ENCODE results near the gene KANK4. TPM values are rescaled to one million over a fixed set of nuclear protein-coding genes. Genes with fewer than 3 reads are reported as not detected.
"Not testable (repeated sequence)": the region's sequence is repeated elsewhere in the genome, so short reads cannot be mapped to it uniquely, and the experiment has no call there.

KANK4 gene
- total RNA-seq, 1 experiment from 2014 or later: 0.80 TPM

- no peaks in the 10 kb centered on the region for H3K27me3 ChIP-seq (ENCODE audit: control insufficient read depth, insufficient read depth, low read length)
- H3K4me3 ChIP-seq (ENCODE audit: insufficient read depth, low read depth, low read length): no peak overlapping the region
- H3K36me3 ChIP-seq (replicated peaks; ENCODE audit: control insufficient read depth, insufficient read depth, low read length): peaks cover 4% of the 10 kb centered on the region
- no peak for DNase-seq
Measured at GRCh38 chr1:62235576-62235975, 83.7 kb downstream of the KANK4 start.

GRCh38 chr1:62234688-62235087 lies 84.5 kb downstream of the KANK4 start:
- Histone ChIP-seq H3K27me3 (ENCODE audit: control insufficient read depth, insufficient read depth, low read length) (no peaks in the 10 kb centered on the region), H3K36me3 (replicated peaks; ENCODE audit: control insufficient read depth, insufficient read depth, low read length) (peaks cover 8% of the 10 kb centered on the region), H3K4me3 (ENCODE audit: insufficient read depth, low read depth, low read length) (no peak overlapping the region)
- DNase-seq: no peak

- Histone ChIP-seq H3K27me3 (ENCODE audit: control insufficient read depth, insufficient read depth, low read length) (no peaks in the 10 kb centered on the region), H3K36me3 (replicated peaks; ENCODE audit: control insufficient read depth, insufficient read depth, low read length) (peaks cover 9% of the 10 kb centered on the region), H3K4me3 (ENCODE audit: insufficient read depth, low read depth, low read length) (no peak overlapping the region)
- no peak for DNase-seq
Measured at GRCh38 chr1:62233926-62234450, 85.2 kb downstream of the KANK4 start.

- Histone ChIP-seq H3K27me3 (ENCODE audit: control insufficient read depth, insufficient read depth, low read length) (no peaks in the 10 kb centered on the region), H3K4me3 (ENCODE audit: insufficient read depth, low read depth, low read length) (no peak overlapping the region), H3K36me3 (replicated peaks; ENCODE audit: control insufficient read depth, insufficient read depth, low read length) (peaks cover 16% of the 10 kb centered on the region)
- no peak for DNase-seq
Measured at GRCh38 chr1:62232871-62233278, 86.4 kb downstream of the KANK4 start.

- no peak for DNase-seq
- Histone ChIP-seq H3K27me3 (ENCODE audit: control insufficient read depth, insufficient read depth, low read length) (no peaks in the 10 kb centered on the region), H3K36me3 (replicated peaks; ENCODE audit: control insufficient read depth, insufficient read depth, low read length) (peaks cover 23% of the 10 kb centered on the region), H3K4me3 (ENCODE audit: insufficient read depth, low read depth, low read length) (no peak overlapping the region)
Measured at GRCh38 chr1:62230718-62231117, 88.5 kb downstream of the KANK4 start.

GRCh38 chr1:62229932-62230331 lies 89.3 kb downstream of the KANK4 start:
- Histone ChIP-seq H3K27me3 (ENCODE audit: control insufficient read depth, insufficient read depth, low read length) (no peaks in the 10 kb centered on the region), H3K4me3 (ENCODE audit: insufficient read depth, low read depth, low read length) (no peak overlapping the region), H3K36me3 (replicated peaks; ENCODE audit: control insufficient read depth, insufficient read depth, low read length) (peaks cover 24% of the 10 kb centered on the region)
- DNase-seq: no peak

- DNase-seq: no peak
- Histone ChIP-seq H3K4me3 (ENCODE audit: insufficient read depth, low read depth, low read length) (no peak overlapping the region), H3K36me3 (replicated peaks; ENCODE audit: control insufficient read depth, insufficient read depth, low read length) (peaks cover 24% of the 10 kb centered on the region), H3K27me3 (ENCODE audit: control insufficient read depth, insufficient read depth, low read length) (no peaks in the 10 kb centered on the region)
Measured at GRCh38 chr1:62229468-62229867, 89.8 kb downstream of the KANK4 start.

- Histone ChIP-seq H3K36me3 (replicated peaks; ENCODE audit: control insufficient read depth, insufficient read depth, low read length) (peaks cover 24% of the 10 kb centered on the region), H3K4me3 (ENCODE audit: insufficient read depth, low read depth, low read length) (no peak overlapping the region), H3K27me3 (ENCODE audit: control insufficient read depth, insufficient read depth, low read length) (no peaks in the 10 kb centered on the region)
- no peak for DNase-seq
Measured at GRCh38 chr1:62228883-62229187, 90.4 kb downstream of the KANK4 start.

- no peaks in the 10 kb centered on the region for H3K27me3 ChIP-seq (ENCODE audit: control insufficient read depth, insufficient read depth, low read length)
- DNase-seq: no peak
- peaks cover 24% of the 10 kb centered on the region for H3K36me3 ChIP-seq (replicated peaks; ENCODE audit: control insufficient read depth, insufficient read depth, low read length)
- no peak overlapping the region for H3K4me3 ChIP-seq (ENCODE audit: insufficient read depth, low read depth, low read length)
Measured at GRCh38 chr1:62228136-62228882, 90.9 kb downstream of the KANK4 start.

GRCh38 chr1:62227496-62227895 lies 91.7 kb downstream of the KANK4 start:
- no peak overlapping the region for H3K4me3 ChIP-seq (ENCODE audit: insufficient read depth, low read depth, low read length)
- DNase-seq: no peak
- H3K27me3 ChIP-seq (ENCODE audit: control insufficient read depth, insufficient read depth, low read length): no peaks in the 10 kb centered on the region
- peaks cover 24% of the 10 kb centered on the region for H3K36me3 ChIP-seq (replicated peaks; ENCODE audit: control insufficient read depth, insufficient read depth, low read length)

GRCh38 chr1:62224182-62224581 lies 95.1 kb downstream of the KANK4 start:
- Histone ChIP-seq H3K36me3 (replicated peaks; ENCODE audit: control insufficient read depth, insufficient read depth, low read length) (peaks cover 15% of the 10 kb centered on the region), H3K27me3 (ENCODE audit: control insufficient read depth, insufficient read depth, low read length) (no peaks in the 10 kb centered on the region), H3K4me3 (ENCODE audit: insufficient read depth, low read depth, low read length) (no peak overlapping the region)
- no peak for DNase-seq

GRCh38 chr1:62222321-62222720 lies 96.9 kb downstream of the KANK4 start:
- Histone ChIP-seq H3K36me3 (replicated peaks; ENCODE audit: control insufficient read depth, insufficient read depth, low read length) (peaks cover 8% of the 10 kb centered on the region), H3K4me3 (ENCODE audit: insufficient read depth, low read depth, low read length) (no peak overlapping the region), H3K27me3 (ENCODE audit: control insufficient read depth, insufficient read depth, low read length) (no peaks in the 10 kb centered on the region)
- no peak for DNase-seq

GRCh38 chr1:62221171-62221570 lies 98.1 kb downstream of the KANK4 start:
- Histone ChIP-seq H3K27me3 (ENCODE audit: control insufficient read depth, insufficient read depth, low read length) (no peaks in the 10 kb centered on the region), H3K36me3 (replicated peaks; ENCODE audit: control insufficient read depth, insufficient read depth, low read length) (peaks cover 4% of the 10 kb centered on the region), H3K4me3 (ENCODE audit: insufficient read depth, low read depth, low read length) (no peak overlapping the region)
- no peak for DNase-seq

GRCh38 chr1:62220456-62220855 lies 98.8 kb downstream of the KANK4 start:
- H3K4me3 ChIP-seq (ENCODE audit: insufficient read depth, low read depth, low read length); H3K36me3 ChIP-seq (replicated peaks; ENCODE audit: control insufficient read depth, insufficient read depth, low read length); DNase-seq; H3K27me3 ChIP-seq (ENCODE audit: control insufficient read depth, insufficient read depth, low read length): not testable (repeated sequence)

- DNase-seq: no peak
- Histone ChIP-seq H3K36me3 (replicated peaks; ENCODE audit: control insufficient read depth, insufficient read depth, low read length) (peaks cover 3% of the 10 kb centered on the region), H3K4me3 (ENCODE audit: insufficient read depth, low read depth, low read length) (no peak overlapping the region), H3K27me3 (ENCODE audit: control insufficient read depth, insufficient read depth, low read length) (no peaks in the 10 kb centered on the region)
Measured at GRCh38 chr1:62218604-62219003, 100.6 kb downstream of the KANK4 start.
